Keratinocyte (primary cell): ENCODE measurements around the gene IREB2. TPM values are rescaled to one million over a fixed set of nuclear protein-coding genes. Genes with fewer than 3 reads are reported as not detected.

Experiments
- DNase-seq: peaks from one replicate; pipeline ENCODE4 v3.0.0-alpha.2; 2011; ENCODE audit warnings: low read depth, missing footprints, low spot score
- FAIRE-seq: peaks from 2 replicates; lab custom pipeline; 2011; peaks lifted over from hg19 to GRCh38; lab: Jason Lieb, UNC
- H2AFZ ChIP-seq: 2 replicates; pipeline ENCODE4 v1.6.0; 2012; ENCODE audit warnings: low read length, control low read depth, inconsistent platforms; ENCODE audit not compliant: control insufficient read depth
- H3K27ac ChIP-seq: 2 replicates; pipeline ENCODE4 v1.5.1; 2011; ENCODE audit warnings: low read length; ENCODE audit not compliant: control insufficient read depth, insufficient read depth
- H3K27me3 ChIP-seq: 3 replicates; pipeline ENCODE4 v1.6.0; 2011; ENCODE audit warnings: low read length; ENCODE audit not compliant: control insufficient read depth, insufficient read depth; ENCODE audit errors: extremely low read depth
- H3K36me3 ChIP-seq, 2 experiments: 2 replicates in 1 of 2; 3 replicates in 1 of 2; pipeline ENCODE4 v1.5.1; 2011; ENCODE audit warnings: low read length in 2 of 2, mild to moderate bottlenecking in 1 of 2; ENCODE audit not compliant: control insufficient read depth in 2 of 2, insufficient read depth in 2 of 2; ENCODE audit errors: extremely low read depth in 1 of 2
- H3K4me1 ChIP-seq: 3 replicates; pipeline ENCODE4 v1.5.1; 2011; ENCODE audit warnings: low read length; ENCODE audit not compliant: control insufficient read depth, insufficient read depth; ENCODE audit errors: extremely low read depth
- H3K4me2 ChIP-seq: 3 replicates; pipeline ENCODE4 v1.6.0; 2011; ENCODE audit warnings: low read depth, low read length; ENCODE audit not compliant: control insufficient read depth, insufficient read depth; ENCODE audit errors: extremely low read depth
- H3K4me3 ChIP-seq, 3 experiments: fragments of 200-600 bp in 1 of 3; sonication (generic) in 1 of 3; 2 replicates in 2 of 3; 3 replicates in 1 of 3; pipeline ENCODE4 v1.5.1; 2011 to 2016; ENCODE audit warnings: low read length in 3 of 3, mild to moderate bottlenecking in 3 of 3, control low read depth in 2 of 3, inconsistent platforms in 1 of 3, low read depth in 1 of 3, mixed read lengths in 1 of 3, mixed run types in 1 of 3, moderate library complexity in 1 of 3; ENCODE audit not compliant: control insufficient read depth in 2 of 3, insufficient read depth in 2 of 3; ENCODE audit errors: extremely low read depth in 1 of 3
- H3K79me2 ChIP-seq: 2 replicates; pipeline ENCODE4 v1.6.0; 2012; ENCODE audit warnings: low read length; ENCODE audit not compliant: control insufficient read depth, insufficient read depth
- H3K9ac ChIP-seq: 3 replicates; pipeline ENCODE4 v1.6.0; 2011; ENCODE audit warnings: low read length; ENCODE audit not compliant: control insufficient read depth, insufficient read depth; ENCODE audit errors: extremely low read depth
- H3K9me1 ChIP-seq: 3 replicates; pipeline ENCODE4 v1.6.0; 2011; ENCODE audit warnings: low read length; ENCODE audit not compliant: control insufficient read depth, insufficient read depth; ENCODE audit errors: extremely low read depth
- H3K9me3 ChIP-seq: 2 replicates; pipeline ENCODE4 v1.5.1; 2012; ENCODE audit warnings: low read depth, low read length; ENCODE audit not compliant: control insufficient read depth
- H4K20me1 ChIP-seq: 3 replicates; pipeline ENCODE4 v1.6.0; 2011; ENCODE audit warnings: low read length; ENCODE audit not compliant: control insufficient read depth, insufficient read depth; ENCODE audit errors: extremely low read depth
- EZH2 ChIP-seq: IDR thresholded peaks from one replicate; pipeline ENCODE4 v1.6.1; 2012; ENCODE audit warnings: inconsistent platforms, mild to moderate bottlenecking, low read length, moderate library complexity
- dilution Hi-C: fragments of 300-500 bp; cut with MboI; formaldehyde crosslinking; loops from one replicate; pipeline ENCODE4 v1.7.0; 2020; ENCODE audit warnings: low sequenced_read_pairs; ENCODE audit not compliant: extremely low pct_ligation_motif_present
- polyA plus RNA-seq, 5 experiments: library from polyadenylated mRNA; depleted of rRNA in 3 of 5; stranded (reverse) in 3 of 5; stranded (forward) in 1 of 5; unstranded in 1 of 5; fragments of >200 nt; gene quantifications; 1 replicate in 1 of 5; 2 replicates in 3 of 5; 3 replicates in 1 of 5; pipeline versions ENCODE4 v1.2.1 to v1.2.3, GENCODE V29; 2011 to 2012; ENCODE audit warnings: missing spikeins in 2 of 5, low read depth in 1 of 5, low replicate concordance in 1 of 5
- TF ChIP-seq, protein P1 (sequence below), 3 experiments: IDR thresholded peaks in 1 of 3; conservative IDR thresholded peaks in 1 of 3; optimal IDR thresholded peaks in 1 of 3; 2 replicates in 2 of 3; 3 replicates in 1 of 3; pipeline versions ENCODE3 to v1.5.1; 2011; ENCODE audit warnings: low read length in 3 of 3, mild to moderate bottlenecking in 3 of 3, moderate library complexity in 2 of 3, control low read depth in 1 of 3, inconsistent platforms in 1 of 3; ENCODE audit not compliant: insufficient read depth in 2 of 3; ENCODE audit errors: extremely low read depth in 1 of 3

Gene IREB2
- polyA plus RNA-seq, 1 donor (not counting 4 experiments of a cell fraction or from before 2014, with no cell fraction given) = 20.5 TPM

GRCh38 chr15:78405336-78405924 lies 32.6 kb upstream of the IREB2 start:
- dilution Hi-C loops = no loop called here
- Histone ChIP-seq H3K4me2 (no peak overlapping the region), H2AFZ (no peak overlapping the region), H3K9me1 (no peaks in the 10 kb centered on the region), H3K4me3 (no peak overlapping the region), H3K79me2 (no peaks in the 10 kb centered on the region), H3K36me3 (no peaks in the 10 kb centered on the region), H3K9me3 (no peaks in the 10 kb centered on the region), H3K9ac (no peak overlapping the region), H3K27me3 (no peaks in the 10 kb centered on the region), H4K20me1 (no peaks in the 10 kb centered on the region), H3K27ac (no peak overlapping the region), H3K4me1 (peaks cover 20% of the 10 kb centered on the region)
- FAIRE-seq (no peak), DNase-seq (no peak)
- TF ChIP-seq, protein P1, sequence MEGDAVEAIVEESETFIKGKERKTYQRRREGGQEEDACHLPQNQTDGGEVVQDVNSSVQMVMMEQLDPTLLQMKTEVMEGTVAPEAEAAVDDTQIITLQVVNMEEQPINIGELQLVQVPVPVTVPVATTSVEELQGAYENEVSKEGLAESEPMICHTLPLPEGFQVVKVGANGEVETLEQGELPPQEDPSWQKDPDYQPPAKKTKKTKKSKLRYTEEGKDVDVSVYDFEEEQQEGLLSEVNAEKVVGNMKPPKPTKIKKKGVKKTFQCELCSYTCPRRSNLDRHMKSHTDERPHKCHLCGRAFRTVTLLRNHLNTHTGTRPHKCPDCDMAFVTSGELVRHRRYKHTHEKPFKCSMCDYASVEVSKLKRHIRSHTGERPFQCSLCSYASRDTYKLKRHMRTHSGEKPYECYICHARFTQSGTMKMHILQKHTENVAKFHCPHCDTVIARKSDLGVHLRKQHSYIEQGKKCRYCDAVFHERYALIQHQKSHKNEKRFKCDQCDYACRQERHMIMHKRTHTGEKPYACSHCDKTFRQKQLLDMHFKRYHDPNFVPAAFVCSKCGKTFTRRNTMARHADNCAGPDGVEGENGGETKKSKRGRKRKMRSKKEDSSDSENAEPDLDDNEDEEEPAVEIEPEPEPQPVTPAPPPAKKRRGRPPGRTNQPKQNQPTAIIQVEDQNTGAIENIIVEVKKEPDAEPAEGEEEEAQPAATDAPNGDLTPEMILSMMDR (optimal IDR thresholded peaks at IDR 0.05 in 1 of 3, IDR thresholded peaks at IDR 0.05 in 1 of 3, conservative IDR thresholded peaks at IDR 0.05 in 1 of 3; ENCODE audit: extremely low read depth in 1 of 3, insufficient read depth in 2 of 3, low read length in 3 of 3) = no peak
- TF ChIP-seq EZH2 = no peak

GRCh38 chr15:78406016-78406585 lies 31.9 kb upstream of the IREB2 start:
- Histone ChIP-seq H2AFZ (no peak overlapping the region), H3K9me3 (no peaks in the 10 kb centered on the region), H3K9ac (no peak overlapping the region), H3K79me2 (no peaks in the 10 kb centered on the region), H3K36me3 (no peaks in the 10 kb centered on the region), H3K4me2 (no peak overlapping the region), H3K27me3 (no peaks in the 10 kb centered on the region), H3K27ac (no peak overlapping the region), H4K20me1 (no peaks in the 10 kb centered on the region), H3K4me3 (no peak overlapping the region), H3K9me1 (no peaks in the 10 kb centered on the region), H3K4me1 (peaks cover 20% of the 10 kb centered on the region)
- DNase-seq (no peak), FAIRE-seq (no peak)
- dilution Hi-C loops = no loop called here
- no peak for TF ChIP-seq EZH2
- TF ChIP-seq, protein P1 (optimal IDR thresholded peaks at IDR 0.05 in 1 of 3, IDR thresholded peaks at IDR 0.05 in 1 of 3, conservative IDR thresholded peaks at IDR 0.05 in 1 of 3; ENCODE audit: extremely low read depth in 1 of 3, insufficient read depth in 2 of 3, low read length in 3 of 3) = no peak
